Measurements from ENCODE around the gene TRIM38. TPM values are rescaled to one million over a fixed set of nuclear protein-coding genes. Genes with fewer than 3 reads are reported as not detected.
A peak's percentile ranks its signal among the peaks of the same experiment; 100 is the strongest.
"Not testable (repeated sequence)": the region's sequence is repeated elsewhere in the genome, so short reads cannot be mapped to it uniquely, and the experiment has no call there.

Gene TRIM38
- total RNA-seq, 2 donors from 2014 or later: 2.5 to 5.2 TPM

- H3K27me3 ChIP-seq: no peaks in the 10 kb centered on the region
- no peak overlapping the region for H3K4me3 ChIP-seq
- DNase-seq (ENCODE audit: low spot score): no peak
- peaks cover 0 to 4% of the 10 kb centered on the region in 2 donors for H3K4me1 ChIP-seq
- no peaks in the 10 kb centered on the region for H3K36me3 ChIP-seq
- no peak overlapping the region for H3K27ac ChIP-seq
- TF ChIP-seq, protein P1, sequence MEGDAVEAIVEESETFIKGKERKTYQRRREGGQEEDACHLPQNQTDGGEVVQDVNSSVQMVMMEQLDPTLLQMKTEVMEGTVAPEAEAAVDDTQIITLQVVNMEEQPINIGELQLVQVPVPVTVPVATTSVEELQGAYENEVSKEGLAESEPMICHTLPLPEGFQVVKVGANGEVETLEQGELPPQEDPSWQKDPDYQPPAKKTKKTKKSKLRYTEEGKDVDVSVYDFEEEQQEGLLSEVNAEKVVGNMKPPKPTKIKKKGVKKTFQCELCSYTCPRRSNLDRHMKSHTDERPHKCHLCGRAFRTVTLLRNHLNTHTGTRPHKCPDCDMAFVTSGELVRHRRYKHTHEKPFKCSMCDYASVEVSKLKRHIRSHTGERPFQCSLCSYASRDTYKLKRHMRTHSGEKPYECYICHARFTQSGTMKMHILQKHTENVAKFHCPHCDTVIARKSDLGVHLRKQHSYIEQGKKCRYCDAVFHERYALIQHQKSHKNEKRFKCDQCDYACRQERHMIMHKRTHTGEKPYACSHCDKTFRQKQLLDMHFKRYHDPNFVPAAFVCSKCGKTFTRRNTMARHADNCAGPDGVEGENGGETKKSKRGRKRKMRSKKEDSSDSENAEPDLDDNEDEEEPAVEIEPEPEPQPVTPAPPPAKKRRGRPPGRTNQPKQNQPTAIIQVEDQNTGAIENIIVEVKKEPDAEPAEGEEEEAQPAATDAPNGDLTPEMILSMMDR (IDR thresholded peaks at IDR 0.05): no peak
- no peaks in the 10 kb centered on the region for H3K9me3 ChIP-seq
These were observed 49.5 kb downstream of the TRIM38 start for GRCh38 chr6:26012061-26012460.

- H3K4me3 ChIP-seq; H3K36me3 ChIP-seq; H3K4me1 ChIP-seq; H3K27me3 ChIP-seq; DNase-seq (ENCODE audit: low spot score); H3K27ac ChIP-seq; H3K9me3 ChIP-seq: not testable (repeated sequence)
These were observed 51.8 kb downstream of the TRIM38 start for GRCh38 chr6:26014386-26014785.

- DNase-seq (ENCODE audit: low spot score): no peak
- peak overlapping the region; percentile 85 to 91 for H3K27ac ChIP-seq
- TF ChIP-seq, protein P1 (IDR thresholded peaks at IDR 0.05): no peak
- H3K27me3 ChIP-seq: no peaks in the 10 kb centered on the region
- H3K4me3 ChIP-seq: peak overlapping the region; percentile 37 to 57
- H3K36me3 ChIP-seq: no peaks in the 10 kb centered on the region
- H3K9me3 ChIP-seq: no peaks in the 10 kb centered on the region
- H3K4me1 ChIP-seq: peaks cover 0 to 4% of the 10 kb centered on the region in 2 donors
These were observed 53.8 kb downstream of the TRIM38 start for GRCh38 chr6:26016245-26016962.

GRCh38 chr6:26016963-26017631 lies 54.5 kb downstream of the TRIM38 start:
- peak overlapping the region; percentile 85 to 91 for H3K27ac ChIP-seq
- no peaks in the 10 kb centered on the region for H3K9me3 ChIP-seq
- no peaks in the 10 kb centered on the region for H3K27me3 ChIP-seq
- H3K36me3 ChIP-seq: no peaks in the 10 kb centered on the region
- peak overlapping the region; percentile 37 to 57 for H3K4me3 ChIP-seq
- TF ChIP-seq, protein P1 (IDR thresholded peaks at IDR 0.05): no peak
- no peak for DNase-seq (ENCODE audit: low spot score)
- peaks cover 0 to 4% of the 10 kb centered on the region in 2 donors for H3K4me1 ChIP-seq

GRCh38 chr6:26017632-26017966 lies 55.0 kb downstream of the TRIM38 start:
- H3K27ac ChIP-seq: peak overlapping the region; percentile 85 to 91
- H3K4me1 ChIP-seq: peaks cover 0 to 8% of the 10 kb centered on the region in 2 donors
- no peaks in the 10 kb centered on the region for H3K9me3 ChIP-seq
- TF ChIP-seq, protein P1 (IDR thresholded peaks at IDR 0.05): peak; percentile 26 to 65
- no peaks in the 10 kb centered on the region for H3K36me3 ChIP-seq
- peak; percentile 87 for DNase-seq (ENCODE audit: low spot score)
- no peaks in the 10 kb centered on the region for H3K27me3 ChIP-seq
- H3K4me3 ChIP-seq: peak overlapping the region; percentile 37 to 57

DNA sequence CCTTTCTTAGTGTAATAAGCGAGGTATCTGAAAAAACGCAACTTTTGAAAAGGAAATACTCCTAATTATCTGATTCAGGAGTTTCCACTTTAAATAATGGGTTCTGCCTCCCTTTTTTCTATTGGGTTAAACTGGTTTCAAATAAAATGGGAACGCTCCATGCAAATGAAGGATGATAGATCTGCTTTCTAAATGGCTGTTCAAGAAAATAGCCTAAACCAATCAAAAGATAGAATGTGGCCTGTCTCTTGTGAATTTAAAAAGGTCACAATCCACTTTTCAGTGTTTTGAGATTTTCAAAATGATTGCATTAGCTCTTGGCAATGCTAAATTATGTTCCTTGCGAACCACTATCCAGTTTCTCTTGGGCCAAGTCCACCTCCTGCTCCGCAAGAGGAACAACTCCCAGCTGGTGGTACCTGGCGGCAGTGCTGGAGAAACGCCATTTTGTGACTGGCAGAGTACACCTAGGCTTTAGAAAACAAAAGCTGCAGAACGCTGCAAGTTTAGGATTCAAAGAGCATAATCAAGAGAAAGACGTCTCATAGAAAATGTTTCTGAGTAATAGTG lies 56.7 kb downstream of the TRIM38 start:
- Histone ChIP-seq H3K4me3 (no peak overlapping the region), H3K27ac (peak overlapping the region; percentile 95 to 97), H3K4me1 (peaks cover 0 to 9% of the 10 kb centered on the region in 2 donors), H3K9me3 (no peaks in the 10 kb centered on the region), H3K27me3 (no peaks in the 10 kb centered on the region), H3K36me3 (no peaks in the 10 kb centered on the region)
- TF ChIP-seq, protein P1 (IDR thresholded peaks at IDR 0.05): no peak
- no peak for DNase-seq (ENCODE audit: low spot score)
